Suppressor macrophage treated with lipopolysaccharide for 4 hours (primary cell): ENCODE data around the gene PRLHR.
"Not testable (repeated sequence)": the region's sequence is repeated elsewhere in the genome, so short reads cannot be mapped to it uniquely, and the experiment has no call there.

Source experiments
- DNase-seq: peaks from one replicate; pipeline ENCODE4 v3.0.0-alpha.2; 2020

PRLHR gene

GRCh38 chr10:118595598-118596425, at the start of gene PRLHR:
Gene PRLHR, minus strand, starts transcription at chr10:118595648. Its CDS starts 404 bp downstream, at chr10:118595244.
- peak; percentile 11 for DNase-seq

GRCh38 chr10:118642228-118642627, 46.8 kb upstream of the PRLHR start:
- DNase-seq, result no peak

- DNase-seq, result no peak
Measured at GRCh38 chr10:118638680-118639079, 43.2 kb upstream of the PRLHR start.

GRCh38 chr10:118635674-118636402, 40.4 kb upstream of the PRLHR start:
- no peak for DNase-seq

GRCh38 chr10:118633786-118634185, 38.3 kb upstream of the PRLHR start:
- no peak for DNase-seq

- no peak for DNase-seq
Measured at GRCh38 chr10:118629211-118629610, 33.8 kb upstream of the PRLHR start.

- DNase-seq, result no peak
Measured at GRCh38 chr10:118628397-118628796, 32.9 kb upstream of the PRLHR start.

- DNase-seq, result no peak
Measured at GRCh38 chr10:118626953-118627352, 31.5 kb upstream of the PRLHR start.

- no peak for DNase-seq
Measured at GRCh38 chr10:118625504-118625903, 30.1 kb upstream of the PRLHR start.

- DNase-seq, result no peak
Measured at GRCh38 chr10:118624747-118625146, 29.3 kb upstream of the PRLHR start.

GRCh38 chr10:118621304-118621942, 26.0 kb upstream of the PRLHR start:
- no peak for DNase-seq

GRCh38 chr10:118613863-118614262, 18.4 kb upstream of the PRLHR start:
- not testable (repeated sequence) for DNase-seq

- DNase-seq, result no peak
Measured at GRCh38 chr10:118610577-118610976, 15.1 kb upstream of the PRLHR start.

- DNase-seq, result no peak
Measured at GRCh38 chr10:118607768-118608354, 12.4 kb upstream of the PRLHR start.

- no peak for DNase-seq
Measured at GRCh38 chr10:118605694-118606093, 10.2 kb upstream of the PRLHR start.

GRCh38 chr10:118596426-118597124, 1.1 kb upstream of the PRLHR start:
- DNase-seq, result no peak

GRCh38 chr10:118595064-118595420, 406 bp downstream of the PRLHR start:
- DNase-seq, result no peak

- peak; percentile 43 for DNase-seq
Measured at GRCh38 chr10:118594392-118595063, 920 bp downstream of the PRLHR start.

GRCh38 chr10:118592675-118593330, 2.6 kb downstream of the PRLHR start:
- DNase-seq, result no peak

- no peak for DNase-seq
Measured at GRCh38 chr10:118590334-118590733, 5.1 kb downstream of the PRLHR start.

- no peak for DNase-seq
Measured at GRCh38 chr10:118587881-118588651, 7.4 kb downstream of the PRLHR start.
